HG03457 (cell line): Measurements from ENCODE around the gene ZNF277.
"Not testable (repeated sequence)": the region's sequence is repeated elsewhere in the genome, so short reads cannot be mapped to it uniquely, and the experiment has no call there.

Experiments used
- ATAC-seq: cut with Tn5 transposase; IDR thresholded peaks from one replicate; pipeline ENCODE4 v1.9.1; 2021; ENCODE audit warnings: moderate number of reproducible peaks; ENCODE audit not compliant: unreplicated experiment

Gene ZNF277

DNA sequence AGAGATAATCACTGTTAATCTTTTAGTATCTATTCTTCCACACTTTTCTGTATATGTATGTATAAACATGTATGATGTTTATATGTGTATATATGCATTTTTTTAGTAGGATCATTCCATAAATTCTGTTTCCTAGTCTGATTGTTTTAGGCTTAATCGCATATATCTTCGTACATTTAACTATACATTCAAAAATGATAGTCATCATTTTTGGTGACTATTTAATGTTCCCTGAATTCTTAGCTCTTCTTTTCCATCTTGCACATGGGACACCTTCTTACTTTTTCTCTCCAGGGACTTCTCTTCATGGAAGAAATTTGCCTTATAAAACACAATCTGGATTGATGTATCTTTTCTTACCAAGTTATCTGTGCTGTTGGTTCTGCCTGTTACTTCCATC is 42.1 kb downstream of the ZNF277 start:
- ATAC-seq = no peak

DNA sequence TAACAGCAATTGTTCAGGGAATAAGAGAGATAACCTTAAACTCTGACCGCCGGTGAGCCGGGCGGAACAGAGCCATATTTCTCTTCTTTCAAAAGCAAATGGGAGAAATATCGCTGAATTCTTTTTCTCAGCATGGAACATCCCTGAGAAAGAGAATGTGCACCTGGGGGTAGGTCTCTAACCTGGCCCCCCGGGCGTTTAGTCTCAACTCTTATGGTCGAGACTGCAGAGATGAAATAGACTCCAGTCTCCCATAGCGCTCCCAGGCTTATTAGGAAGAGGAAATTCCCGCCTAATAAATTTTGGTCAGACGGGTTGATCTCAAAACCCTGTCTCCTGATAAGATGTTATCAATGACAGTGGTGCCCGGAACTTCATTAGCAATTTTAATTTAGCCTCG is 43.5 kb downstream of the ZNF277 start:
- not testable (repeated sequence) for ATAC-seq

- ATAC-seq = no peak
These were observed 45.6 kb downstream of the ZNF277 start for GRCh38 chr7:112252141-112252540.

DNA sequence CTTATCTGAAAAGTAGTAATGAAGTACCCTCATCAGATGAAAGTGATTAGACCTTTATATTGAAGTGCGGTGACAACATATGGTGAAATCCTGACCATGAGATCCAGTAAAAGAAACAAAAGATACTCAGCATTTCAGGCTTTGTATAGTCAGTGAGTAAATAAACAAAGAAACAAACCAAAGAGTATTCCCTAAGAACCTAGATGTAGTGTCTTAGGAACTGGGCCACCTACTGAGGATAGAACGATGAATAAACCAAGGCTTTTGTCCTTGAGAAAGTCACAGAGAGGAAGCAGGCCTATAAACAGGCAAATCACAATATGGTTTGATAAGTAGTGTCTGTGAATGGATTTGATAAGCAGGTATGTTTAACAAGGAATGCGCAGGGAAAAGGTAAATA is 46.2 kb downstream of the ZNF277 start:
- no peak for ATAC-seq

DNA sequence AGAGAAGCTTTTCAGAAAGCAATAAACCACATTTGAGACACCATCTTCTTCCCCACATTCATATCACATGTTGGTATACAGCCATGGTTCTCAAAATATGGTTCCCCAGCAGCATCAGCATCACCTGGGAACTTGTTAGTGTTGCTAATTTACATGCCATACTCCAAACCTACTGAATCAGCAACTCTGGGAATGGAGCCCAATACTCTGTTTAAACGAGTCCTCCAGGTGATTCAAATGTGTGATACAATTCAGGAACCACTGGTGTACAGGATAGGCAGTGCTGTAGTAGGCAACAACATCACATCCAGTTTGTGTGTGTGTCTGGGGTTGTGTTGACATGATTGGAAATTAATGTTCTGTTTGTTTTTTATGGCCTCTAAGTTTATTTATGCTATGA is 47.7 kb downstream of the ZNF277 start:
- no peak for ATAC-seq

DNA sequence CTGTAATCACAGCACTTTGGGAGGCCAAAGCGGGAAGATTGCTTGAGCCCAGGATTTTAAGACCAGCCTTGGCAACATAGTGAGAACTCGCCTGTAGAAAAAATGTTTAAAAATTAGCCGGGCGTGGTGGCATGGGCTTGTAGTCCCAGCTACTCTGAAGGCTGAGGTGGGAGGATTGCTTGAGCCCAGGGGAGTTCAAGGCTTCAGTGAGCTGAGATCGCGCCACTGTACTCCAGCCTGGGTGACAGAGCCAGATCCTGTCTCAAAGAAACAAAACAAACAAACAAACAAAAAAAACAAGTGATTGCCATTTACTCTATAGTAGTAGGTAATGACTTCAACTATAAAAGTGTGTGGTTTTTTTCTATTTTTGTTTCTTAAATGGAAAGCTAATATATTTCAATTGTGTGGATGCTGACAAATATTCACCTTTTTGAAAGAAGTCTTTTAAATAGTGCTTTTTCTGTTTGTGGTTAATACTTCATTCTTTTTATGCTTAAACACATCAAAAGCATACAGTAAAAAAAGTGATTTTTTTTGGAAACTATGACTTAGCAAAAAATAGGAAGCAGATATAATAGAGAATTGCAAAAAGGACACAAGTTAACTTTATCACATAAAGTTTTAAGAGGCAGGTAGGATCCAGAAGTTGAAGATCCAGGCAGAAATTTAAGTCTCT is 48.4 kb downstream of the ZNF277 start:
- ATAC-seq = no peak

- no peak for ATAC-seq
These were observed 48.9 kb downstream of the ZNF277 start for GRCh38 chr7:112255388-112255720.

- no peak for ATAC-seq
These were observed 50.6 kb downstream of the ZNF277 start for GRCh38 chr7:112257073-112257472.

GRCh38 chr7:112260911-112261310 is 54.4 kb downstream of the ZNF277 start:
- ATAC-seq = no peak

GRCh38 chr7:112262036-112262435 is 55.5 kb downstream of the ZNF277 start:
- no peak for ATAC-seq

DNA sequence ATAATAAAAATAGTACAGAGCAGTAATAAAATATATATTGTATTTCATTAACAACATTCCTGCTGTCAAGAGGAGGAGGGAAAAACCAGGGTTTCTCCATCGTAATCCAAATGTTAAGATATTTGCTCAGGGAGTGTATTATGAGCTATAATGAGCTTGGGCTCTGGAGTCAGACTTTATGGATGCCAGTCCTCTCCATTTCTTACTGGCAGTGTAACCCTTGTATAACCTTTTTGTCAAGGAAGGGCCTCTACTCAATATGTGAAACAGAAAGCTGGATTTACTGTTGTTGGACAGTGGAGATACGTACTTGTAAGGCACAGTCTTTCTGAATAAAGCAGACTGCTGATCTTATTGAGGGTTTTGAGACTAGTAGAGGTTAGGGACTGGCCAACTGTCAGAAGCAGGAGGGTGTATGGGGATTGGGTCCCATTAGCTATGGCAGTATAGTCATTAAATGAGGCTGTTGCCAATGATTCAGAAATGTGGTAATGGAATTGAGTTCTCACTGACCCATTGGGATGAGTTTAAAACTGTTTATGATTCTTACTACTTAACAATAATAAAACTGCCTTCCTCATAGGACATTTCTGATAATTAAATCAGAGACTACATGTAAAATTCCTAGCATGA is 56.5 kb downstream of the ZNF277 start:
- no peak for ATAC-seq

DNA sequence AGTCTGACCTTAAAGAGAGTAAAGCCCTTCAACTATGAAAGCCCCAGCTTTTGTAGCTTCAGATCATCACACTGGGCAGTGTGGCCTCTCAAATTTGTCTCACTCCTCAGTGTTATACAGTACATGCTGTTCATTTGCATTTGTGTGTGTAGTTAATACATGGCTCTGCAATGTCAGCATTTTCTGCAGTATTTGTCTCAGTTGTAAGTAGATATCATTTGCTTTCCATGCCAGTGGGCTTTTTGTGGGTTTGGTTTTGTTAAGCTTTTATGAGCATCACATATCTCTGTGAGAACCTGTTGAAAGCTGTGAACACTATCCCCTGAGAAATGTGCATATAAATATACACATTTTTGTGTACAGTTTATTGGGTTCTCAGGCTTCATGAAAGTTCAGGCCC is 57.0 kb downstream of the ZNF277 start:
- no peak for ATAC-seq

DNA sequence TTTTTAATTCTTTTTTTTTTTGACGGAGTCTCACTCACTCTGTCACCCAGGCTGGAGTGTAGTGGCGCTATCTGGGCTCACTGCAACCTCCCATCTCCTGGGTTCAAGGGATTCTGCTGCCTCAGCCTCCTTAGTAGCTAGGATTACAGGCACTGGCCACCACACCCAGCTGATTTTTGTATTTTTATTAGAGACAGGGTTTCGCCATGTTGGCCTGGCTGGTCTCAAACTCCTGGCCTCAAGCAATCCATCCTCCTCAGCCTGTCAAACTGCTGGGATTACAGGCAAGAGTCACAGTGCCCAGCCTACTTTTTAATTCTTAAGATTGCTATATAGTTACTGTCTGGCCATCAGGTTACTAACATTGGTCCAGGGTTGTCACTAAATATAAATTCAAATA is 59.6 kb downstream of the ZNF277 start:
- ATAC-seq = no peak

GRCh38 chr7:112266595-112267270 is 60.2 kb downstream of the ZNF277 start:
- no peak for ATAC-seq

- no peak for ATAC-seq
These were observed 61.6 kb downstream of the ZNF277 start for GRCh38 chr7:112267944-112268691.

DNA sequence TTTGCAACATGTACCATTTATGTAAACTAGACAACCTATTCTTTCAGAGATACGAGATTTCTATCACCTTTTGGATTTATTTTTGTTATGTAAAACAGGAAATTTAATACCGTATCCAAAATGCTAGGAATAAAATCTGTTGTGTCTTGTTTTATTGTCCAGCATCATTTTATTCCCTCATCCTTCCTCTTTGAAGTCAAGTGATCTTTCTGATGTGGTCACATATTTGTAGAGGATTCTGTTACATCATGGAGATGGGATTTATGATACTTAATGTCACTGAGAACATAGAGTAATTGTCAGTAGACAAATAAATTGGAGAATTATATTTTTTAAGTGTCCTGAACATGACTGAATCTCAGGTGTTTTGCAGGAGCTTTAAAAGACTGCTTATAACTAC is 64.7 kb downstream of the ZNF277 start:
- ATAC-seq = no peak

DNA sequence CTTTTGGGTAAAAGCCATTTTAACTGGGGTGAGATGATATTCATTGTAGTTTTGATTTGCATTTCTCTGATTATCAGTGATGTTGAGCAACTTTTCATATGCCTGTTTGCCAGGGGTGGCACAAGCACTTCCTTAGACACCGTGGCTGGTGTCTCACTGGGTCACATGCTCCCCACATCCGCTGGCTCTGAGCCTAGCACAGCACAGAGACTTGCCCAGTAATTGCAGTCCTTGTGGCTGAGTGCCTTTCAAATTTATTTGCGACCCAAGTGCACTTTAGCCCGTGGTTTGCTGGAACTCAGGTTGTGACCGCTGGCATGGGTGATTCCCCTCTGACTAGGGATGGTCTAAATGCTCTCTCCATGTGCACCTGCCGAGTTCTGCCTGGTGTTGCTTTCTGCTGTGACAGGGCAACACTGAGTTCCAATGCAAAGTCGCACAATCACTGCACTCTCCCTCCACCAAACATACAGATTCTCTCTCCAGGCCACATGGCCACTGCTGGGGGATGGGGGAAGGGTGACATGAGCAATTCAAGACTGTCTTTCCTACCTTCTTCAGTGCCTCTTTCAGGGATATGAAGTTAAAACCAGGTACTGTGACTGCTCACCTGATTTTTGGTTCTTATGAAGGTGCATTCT is 66.5 kb downstream of the ZNF277 start:
- ATAC-seq = no peak

DNA sequence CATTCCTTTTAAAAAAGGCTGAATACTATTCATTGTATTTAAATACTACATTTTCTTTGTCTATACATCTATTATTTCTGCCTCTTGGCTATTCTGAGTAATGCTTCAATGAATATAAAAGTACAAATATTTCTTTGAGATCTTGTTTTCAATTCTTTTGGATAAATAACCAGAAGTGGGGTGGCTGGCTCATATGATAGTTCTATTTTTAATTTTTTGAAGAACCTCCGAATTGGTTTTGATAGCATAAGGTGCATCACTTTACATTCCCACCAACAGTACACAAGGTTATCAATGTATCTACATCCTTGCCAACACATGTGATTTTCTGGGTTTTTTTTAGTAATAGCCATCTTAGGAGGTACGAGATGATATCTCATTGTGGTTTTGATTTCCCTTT is 72.5 kb downstream of the ZNF277 start:
- no peak for ATAC-seq

DNA sequence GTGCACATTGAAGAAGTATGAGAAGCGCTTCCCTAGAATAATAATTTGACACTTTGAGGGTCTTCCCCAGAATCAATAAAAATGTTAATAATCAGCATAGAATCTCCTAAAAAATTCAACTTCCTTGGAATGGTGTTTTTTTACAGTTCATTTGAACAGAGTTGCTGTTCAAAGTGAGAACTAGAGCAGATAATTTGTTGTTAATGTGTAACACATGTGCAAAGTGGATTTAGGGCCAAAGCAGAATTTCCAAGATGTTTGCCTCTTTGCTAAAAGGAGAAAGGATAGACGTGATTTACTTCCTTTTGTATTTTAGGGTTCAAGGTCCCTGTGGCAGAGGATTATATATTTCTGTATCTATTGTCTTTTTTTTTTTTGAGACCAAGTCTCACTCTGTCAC is 73.8 kb downstream of the ZNF277 start:
- ATAC-seq = no peak

GRCh38 chr7:112282476-112283188 is 76.1 kb downstream of the ZNF277 start:
- no peak for ATAC-seq
